Measurements from ENCODE around the gene CIDEB. TPM values are rescaled to one million over a fixed set of nuclear protein-coding genes. Genes with fewer than 3 reads are reported as not detected.

CIDEB gene
- total RNA-seq, 2 experiments from 2014 or later, result 28.7 to 30.9 TPM

GRCh38 chr14:24260026-24260779, 47.6 kb downstream of the CIDEB start:
- Mint-ChIP-seq H3K4me1 (no peaks in the 10 kb centered on the region), H3K27ac (no peak overlapping the region), H3K4me3 (no peak overlapping the region), H3K9me3 (no peaks in the 10 kb centered on the region), H3K27me3 (no peaks in the 10 kb centered on the region), H3K36me3 (ENCODE audit: low read depth) (no peaks in the 10 kb centered on the region)
- POLR2A ChIA-PET, result no interaction called here
- DNase-seq, result no peak
- CTCF ChIA-PET, result interaction anchor here (1.1 kb wide), 1 partner anchor 12 kb away, joined by 3 read pairs; no protein-coding TSS in a partner anchor

GRCh38 chr14:24259282-24260025, 48.3 kb downstream of the CIDEB start:
- Mint-ChIP-seq H3K4me1 (no peaks in the 10 kb centered on the region), H3K9me3 (no peaks in the 10 kb centered on the region), H3K27ac (no peak overlapping the region), H3K27me3 (no peaks in the 10 kb centered on the region), H3K36me3 (ENCODE audit: low read depth) (no peaks in the 10 kb centered on the region), H3K4me3 (no peak overlapping the region)
- ChIA-PET POLR2A (no interaction called here), CTCF (interaction anchor here (0.7 to 2.1 kb wide), 4 partner anchors 10 to 429 kb away, joined by 3 to 11 read pairs (median 4); partner anchors contain the start of gene RABGGTA)
- no peak for DNase-seq

GRCh38 chr14:24258548-24259265, 49.1 kb downstream of the CIDEB start:
- no peaks in the 10 kb centered on the region for H3K27me3 Mint-ChIP-seq
- H3K36me3 Mint-ChIP-seq (ENCODE audit: low read depth), result peaks cover 5% of the 10 kb centered on the region
- H3K9me3 Mint-ChIP-seq, result no peaks in the 10 kb centered on the region
- no peaks in the 10 kb centered on the region for H3K4me1 Mint-ChIP-seq
- CTCF ChIA-PET, result interaction anchor here (0.7 to 2.1 kb wide), 5 partner anchors 9 to 430 kb away, joined by 3 to 11 read pairs (median 4); partner anchors contain the start of genes CIDEB, DHRS1, NOP9 and RABGGTA
- POLR2A ChIA-PET, result no interaction called here
- H3K4me3 Mint-ChIP-seq, result no peak overlapping the region
- no peak for DNase-seq
- no peak overlapping the region for H3K27ac Mint-ChIP-seq

DNA sequence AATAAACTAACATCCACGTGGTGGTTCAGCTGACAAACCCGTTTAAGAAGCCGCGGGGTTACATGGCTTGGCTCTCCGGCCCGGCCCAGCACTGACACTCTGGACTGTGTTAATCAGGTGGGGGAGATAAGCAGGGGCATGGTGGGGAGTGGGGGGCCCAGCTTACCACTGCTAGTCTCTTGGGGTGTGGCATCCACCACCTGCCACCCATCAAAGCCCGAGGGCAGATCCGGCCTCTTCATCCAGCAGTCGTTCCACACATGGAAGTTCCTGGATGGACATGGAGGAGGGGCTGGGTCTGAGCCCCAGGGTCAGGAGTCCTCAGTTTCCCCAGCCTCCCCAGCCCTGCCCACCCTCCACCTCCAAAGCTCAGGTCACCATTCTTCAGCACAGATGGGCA, 49.7 kb downstream of the CIDEB start:
- ChIA-PET POLR2A (no interaction called here), CTCF (interaction anchor here (1.3 to 2.1 kb wide), 4 partner anchors 9 to 50 kb away, joined by 3 to 11 read pairs (median 5); partner anchors contain the start of genes CIDEB, DHRS1, NOP9 and RABGGTA)
- Mint-ChIP-seq H3K4me1 (no peaks in the 10 kb centered on the region), H3K4me3 (no peak overlapping the region), H3K27ac (no peak overlapping the region), H3K9me3 (no peaks in the 10 kb centered on the region), H3K36me3 (ENCODE audit: low read depth) (peaks cover 6% of the 10 kb centered on the region), H3K27me3 (no peaks in the 10 kb centered on the region)
- no peak for DNase-seq

DNA sequence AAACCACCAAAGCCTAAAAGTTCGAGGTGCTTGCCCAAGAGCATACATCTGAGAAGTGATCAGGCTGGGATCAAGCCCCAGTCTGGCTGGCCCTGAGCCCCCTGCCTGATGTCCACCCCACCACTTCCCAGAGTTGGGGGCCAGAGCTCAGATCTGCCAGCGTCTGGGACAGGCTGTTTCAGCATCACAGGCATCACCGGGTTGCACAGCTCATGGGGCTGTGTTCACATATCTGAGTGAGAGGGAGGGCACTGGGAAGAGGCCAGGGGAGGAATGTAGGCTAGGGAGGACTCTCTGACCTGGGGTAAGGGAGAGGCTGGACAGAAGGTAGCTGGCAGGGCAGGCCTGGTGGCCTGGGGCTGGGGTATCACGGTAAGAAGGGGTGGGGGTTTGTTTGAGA, 50.8 kb downstream of the CIDEB start:
- H3K4me1 Mint-ChIP-seq, result no peaks in the 10 kb centered on the region
- no peak overlapping the region for H3K4me3 Mint-ChIP-seq
- POLR2A ChIA-PET, result no interaction called here
- CTCF ChIA-PET, result interaction anchor here (0.6 to 2.1 kb wide), 7 partner anchors 8 to 109 kb away, joined by 3 to 11 read pairs (median 5); partner anchors contain the start of genes CIDEB and RABGGTA
- H3K9me3 Mint-ChIP-seq, result no peaks in the 10 kb centered on the region
- H3K27me3 Mint-ChIP-seq, result no peaks in the 10 kb centered on the region
- no peak for DNase-seq
- no peak overlapping the region for H3K27ac Mint-ChIP-seq
- peaks cover 6% of the 10 kb centered on the region for H3K36me3 Mint-ChIP-seq (ENCODE audit: low read depth)

DNA sequence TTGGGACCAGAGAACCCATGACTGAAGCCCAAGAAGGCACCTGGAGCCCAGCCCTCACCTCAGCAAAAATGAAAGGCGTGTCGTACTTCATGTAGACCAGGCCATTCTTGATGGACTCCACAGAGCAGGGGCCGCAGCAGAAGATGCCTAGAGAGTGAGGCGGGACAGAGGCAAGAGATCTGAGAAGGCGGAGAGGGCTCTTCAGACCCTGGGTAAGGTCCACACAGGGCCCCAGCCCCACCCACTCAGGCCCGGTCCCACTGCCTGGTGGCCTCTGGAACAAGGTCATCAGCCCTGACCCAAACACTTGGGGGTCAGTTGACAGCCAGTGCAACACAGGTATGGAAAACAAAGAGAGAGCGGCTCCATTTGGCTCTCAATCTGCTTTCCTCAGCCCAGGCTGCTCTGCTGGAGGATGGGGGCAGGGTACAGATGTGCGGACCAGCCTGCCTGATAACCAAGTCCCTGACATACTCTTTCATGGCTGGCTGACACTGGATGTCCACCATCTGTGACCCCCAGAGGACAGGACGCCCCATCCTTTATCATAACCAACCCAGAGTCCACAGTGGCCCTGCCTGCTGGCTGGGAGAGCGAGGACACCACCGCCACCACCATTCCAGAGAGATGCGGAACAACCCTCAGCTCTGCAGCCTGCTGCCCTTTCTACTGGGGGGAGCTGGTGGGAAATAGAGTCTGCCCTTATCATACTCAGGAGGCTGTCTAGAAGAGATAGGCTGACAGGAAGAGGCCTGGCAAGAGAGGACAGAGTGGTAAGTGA, 51.7 kb downstream of the CIDEB start:
- CTCF ChIA-PET, result interaction anchor here (0.6 to 1.9 kb wide), 6 partner anchors 9 to 360 kb away, joined by 3 to 6 read pairs (median 4); partner anchors contain the start of gene CIDEB
- peaks cover 7% of the 10 kb centered on the region for H3K4me1 Mint-ChIP-seq
- DNase-seq, result no peak
- H3K27ac Mint-ChIP-seq, result no peak overlapping the region
- no peaks in the 10 kb centered on the region for H3K9me3 Mint-ChIP-seq
- H3K27me3 Mint-ChIP-seq, result no peaks in the 10 kb centered on the region
- no peak overlapping the region for H3K4me3 Mint-ChIP-seq
- POLR2A ChIA-PET, result no interaction called here
- H3K36me3 Mint-ChIP-seq (ENCODE audit: low read depth), result peaks cover 10% of the 10 kb centered on the region

DNA sequence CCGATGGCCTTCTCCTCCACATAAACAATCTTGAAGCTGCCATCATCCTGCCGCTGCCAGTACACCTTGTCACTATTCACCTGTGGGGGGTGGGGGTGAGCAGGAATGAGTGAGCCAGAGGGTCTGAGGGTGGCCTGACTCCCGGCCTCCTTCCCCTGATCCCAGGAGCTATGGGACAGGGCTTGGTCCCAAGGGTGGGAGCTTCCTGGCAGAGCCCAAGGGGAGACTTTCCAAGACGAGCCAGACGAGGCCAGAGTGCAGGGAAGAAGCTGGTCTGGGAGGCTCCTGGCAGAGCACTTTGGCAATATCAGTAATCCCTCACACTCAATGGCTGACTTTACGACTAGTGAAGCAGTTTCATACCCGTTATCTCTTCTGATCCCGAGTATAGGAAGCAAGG, 52.3 kb downstream of the CIDEB start:
- ChIA-PET POLR2A (no interaction called here), CTCF (interaction anchor here (0.6 to 1.9 kb wide), 4 partner anchors 14 to 361 kb away, joined by 3 to 5 read pairs (median 4); no protein-coding TSS in a partner anchor)
- no peaks in the 10 kb centered on the region for H3K9me3 Mint-ChIP-seq
- H3K36me3 Mint-ChIP-seq (ENCODE audit: low read depth), result peaks cover 12% of the 10 kb centered on the region
- no peak overlapping the region for H3K4me3 Mint-ChIP-seq
- H3K27me3 Mint-ChIP-seq, result no peaks in the 10 kb centered on the region
- no peak overlapping the region for H3K27ac Mint-ChIP-seq
- H3K4me1 Mint-ChIP-seq, result peaks cover 13% of the 10 kb centered on the region
- no peak for DNase-seq

Other genes starting within 250 kb of the CIDEB start
- gene CPNE6, start 236.4 kb downstream of the CIDEB start, total RNA-seq, result not detected
- 10 to 100 TPM; 57.4 to 60.3 TPM for gene PCK2, start 213.7 kb downstream of the CIDEB start, total RNA-seq
- gene DCAF11, start 193.2 kb downstream of the CIDEB start, total RNA-seq, result 100 to 1,000 TPM; 106 to 116 TPM
- 1 to 10 TPM; 3.1 to 3.3 TPM for gene NRL, start 193.0 kb downstream of the CIDEB start, total RNA-seq
- gene FITM1, start 177.3 kb downstream of the CIDEB start, total RNA-seq, result 1 to 10 TPM; 1.9 to 2.0 TPM
- gene PSME1, start 171.8 kb downstream of the CIDEB start, total RNA-seq, result 100 to 1,000 TPM; 498 to 547 TPM
- gene EMC9, start 166.4 kb downstream of the CIDEB start, total RNA-seq, result 10 to 100 TPM; 37.1 to 41.0 TPM
- gene PSME2, start 161.4 kb downstream of the CIDEB start, total RNA-seq, result 100 to 1,000 TPM; 644 to 698 TPM
- gene RNF31, start 160.5 kb downstream of the CIDEB start, total RNA-seq, result 100 to 1,000 TPM; 147 to 160 TPM
- gene IRF9, start 146.7 kb downstream of the CIDEB start, total RNA-seq, result 100 to 1,000 TPM; 285 to 286 TPM
- gene REC8, start 135.9 kb downstream of the CIDEB start, total RNA-seq, result 10 to 100 TPM; 52.8 to 61.0 TPM
- 10 to 100 TPM; 45.3 to 48.7 TPM for gene IPO4, start 119.2 kb downstream of the CIDEB start, total RNA-seq
- 10 to 100 TPM; 28.6 to 33.2 TPM for gene TM9SF1, start 112.5 kb downstream of the CIDEB start, total RNA-seq
- under 1 TPM; 0.52 to 0.60 TPM for gene TSSK4, start 102.3 kb downstream of the CIDEB start, total RNA-seq
- gene CHMP4A, start 94.5 kb downstream of the CIDEB start, total RNA-seq, result 10 to 100 TPM; 79.8 to 93.2 TPM
- 10 to 100 TPM; 10.1 to 10.7 TPM for gene MDP1, start 91.9 kb downstream of the CIDEB start, total RNA-seq
- 100 to 1,000 TPM; 178 to 229 TPM for gene NEDD8, start 75.6 kb downstream of the CIDEB start, total RNA-seq
- gene GMPR2, start 75.0 kb downstream of the CIDEB start, total RNA-seq, result 10 to 100 TPM; 72.0 to 74.5 TPM
- 100 to 1,000 TPM; 130 to 141 TPM for gene TINF2, start 65.4 kb downstream of the CIDEB start, total RNA-seq
- gene TGM1, start 44.8 kb downstream of the CIDEB start, total RNA-seq, result 1 to 10 TPM; 6.5 TPM
- gene RABGGTA, start 36.4 kb downstream of the CIDEB start, total RNA-seq, result 10 to 100 TPM; 54.8 to 55.0 TPM
- 10 to 100 TPM; 31.7 to 35.0 TPM for gene DHRS1, start 8.2 kb downstream of the CIDEB start, total RNA-seq
- 10 to 100 TPM; 30.8 to 35.2 TPM for gene NOP9, start 8.1 kb downstream of the CIDEB start, total RNA-seq
- 10 to 100 TPM; 18.6 to 21.7 TPM for gene LTB4R2, start 2.2 kb upstream of the CIDEB start, total RNA-seq
- gene LTB4R, start 3.5 kb upstream of the CIDEB start, total RNA-seq, result 10 to 100 TPM; 26.6 to 28.3 TPM
- 1 to 10 TPM; 4.1 to 5.3 TPM for gene ADCY4, start 27.1 kb upstream of the CIDEB start, total RNA-seq
- gene RIPK3, start 32.0 kb upstream of the CIDEB start, total RNA-seq, result 10 to 100 TPM; 37.5 to 41.4 TPM
- gene NFATC4, start 60.2 kb upstream of the CIDEB start, total RNA-seq, result not detected
- under 1 TPM; 0.23 to 0.35 TPM for gene NYNRIN, start 91.0 kb upstream of the CIDEB start, total RNA-seq
- 1 to 10 TPM; 5.2 to 5.3 TPM for gene CBLN3, start 121.7 kb upstream of the CIDEB start, total RNA-seq
- 10 to 100 TPM; 59.7 to 71.5 TPM for gene KHNYN, start 122.0 kb upstream of the CIDEB start, total RNA-seq
- 10 to 100 TPM; 52.8 to 54.9 TPM for gene SDR39U1, start 134.8 kb upstream of the CIDEB start, total RNA-seq
- gene CMA1, start 200.3 kb upstream of the CIDEB start, total RNA-seq, result not detected